CD4-positive, alpha-beta T cell treated with Interferon gamma for 1 hour (primary cell): Measurements from ENCODE around the gene CALML6.

Experiments used
- DNase-seq: peaks from one replicate; pipeline ENCODE4 v3.0.0-alpha.2; 2020

CALML6 gene

GRCh38 chr1:1892763-1893120 is 22.3 kb upstream of the CALML6 start:
- DNase-seq = no peak

DNA sequence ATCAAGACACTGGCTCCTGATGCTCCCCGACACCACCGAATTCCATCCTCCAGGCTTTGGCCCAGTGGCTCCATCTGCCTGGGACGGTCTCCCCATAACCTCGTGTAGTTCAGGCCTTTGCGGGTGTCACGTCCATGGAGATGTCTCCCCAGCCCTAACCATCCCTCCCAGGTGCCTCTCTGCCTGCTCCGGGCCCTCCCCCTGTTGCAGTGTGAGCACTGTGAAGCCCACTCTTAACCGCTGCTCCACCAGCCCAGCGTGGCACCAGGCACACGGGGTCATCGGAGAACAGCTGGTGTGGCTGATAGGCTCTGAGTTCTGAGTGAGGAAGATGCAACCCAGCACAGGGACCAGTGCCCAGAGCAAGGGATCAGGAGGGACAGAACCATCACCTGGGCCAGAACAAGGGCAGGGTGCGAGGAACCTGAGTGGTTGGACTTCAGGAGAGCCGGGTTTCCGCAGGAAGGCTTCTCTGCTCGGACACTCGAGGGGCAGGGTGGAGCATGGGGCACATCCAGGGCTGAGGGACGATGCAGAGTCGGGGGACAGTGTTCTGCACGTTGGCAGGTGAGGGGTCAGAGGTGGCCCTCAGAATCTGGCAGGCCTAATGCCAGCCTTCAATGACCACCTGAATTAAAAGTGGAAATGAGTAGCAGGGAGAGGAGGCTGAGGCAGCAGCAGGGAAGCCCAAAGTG is 21.6 kb upstream of the CALML6 start:
- DNase-seq = no peak

DNA sequence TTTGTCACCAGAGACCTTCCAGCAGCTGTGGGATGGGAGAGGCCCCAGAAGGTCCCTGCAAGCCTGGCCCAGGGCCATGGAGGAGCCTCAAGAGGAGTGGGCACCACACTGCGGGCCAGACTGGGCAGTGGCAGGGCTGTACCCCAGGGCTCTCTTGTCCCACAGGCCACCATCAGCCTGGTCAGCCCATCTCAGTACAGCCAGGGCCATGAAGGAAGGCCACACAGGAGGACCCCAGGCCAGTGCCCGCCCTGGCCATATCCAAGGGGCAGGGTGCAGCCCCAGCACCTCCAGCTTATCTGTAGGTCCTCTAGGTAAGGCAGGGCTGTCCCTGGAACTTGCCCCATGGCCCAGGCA is 21.1 kb upstream of the CALML6 start:
- DNase-seq = no peak

GRCh38 chr1:1894354-1895059 is 20.6 kb upstream of the CALML6 start:
- DNase-seq = no peak

DNA sequence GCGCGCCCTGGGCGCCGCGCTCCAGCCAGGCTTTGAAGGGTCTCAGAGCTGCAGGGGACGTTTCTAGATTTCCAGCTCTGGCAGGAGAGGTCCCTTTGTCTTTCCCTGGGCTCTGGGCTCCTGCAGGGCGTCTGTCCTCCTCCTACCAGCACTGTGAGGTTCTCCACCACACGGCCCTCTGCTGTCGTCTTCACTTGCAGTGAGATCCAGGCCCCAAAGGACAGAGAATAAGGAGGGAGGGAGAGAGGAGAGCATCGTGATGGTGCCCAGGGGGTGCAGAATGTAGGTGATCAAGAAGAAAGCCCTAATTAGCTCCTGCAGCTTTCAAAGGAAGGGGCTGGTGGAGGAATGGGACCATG is 20.0 kb upstream of the CALML6 start:
- DNase-seq = no peak

DNA sequence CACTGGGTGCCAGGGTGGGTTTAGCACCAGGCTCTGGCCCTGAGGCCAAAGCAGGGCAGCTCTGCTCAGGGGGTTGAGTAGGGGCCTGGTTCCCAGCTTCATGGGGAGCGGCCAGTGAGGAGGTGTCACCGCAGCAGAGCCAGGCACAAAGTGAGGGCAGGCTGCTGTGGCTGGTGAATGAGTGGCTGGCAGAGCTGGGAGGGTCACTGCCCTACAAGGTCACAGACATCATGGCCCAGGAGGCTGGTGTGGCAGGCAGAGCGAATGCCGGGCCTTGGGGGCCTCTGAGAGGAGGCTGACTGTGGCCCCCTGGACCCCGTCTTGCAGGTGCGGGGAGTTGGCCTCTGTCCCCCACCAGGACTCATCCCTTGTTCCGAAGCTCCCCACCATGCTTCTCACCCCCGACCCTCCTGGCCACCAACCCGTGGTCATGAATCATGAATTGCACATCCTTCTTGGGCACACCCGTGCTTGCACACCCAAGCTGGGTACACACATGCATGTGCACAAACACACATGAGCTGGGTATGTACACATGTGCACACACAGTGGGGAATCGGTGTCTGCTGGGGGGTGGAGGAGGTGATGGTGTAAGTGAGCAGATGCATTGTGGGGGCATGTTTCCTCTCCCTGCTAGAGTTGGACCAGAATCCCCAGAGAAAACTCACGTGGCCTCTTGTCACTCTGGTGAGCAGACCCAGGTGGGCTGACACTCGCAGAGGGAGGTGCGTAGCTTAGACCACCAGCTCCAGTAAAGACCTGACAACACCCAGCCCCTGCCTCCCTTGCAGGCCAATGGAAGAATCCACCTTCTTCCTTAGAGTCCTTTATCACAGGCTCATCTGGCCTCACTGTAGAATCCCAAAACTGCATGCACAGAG is 19.4 kb upstream of the CALML6 start:
- no peak for DNase-seq

- no peak for DNase-seq
Measured at GRCh38 chr1:1898246-1898933, 16.7 kb upstream of the CALML6 start.

- peak; percentile 20 for DNase-seq
Measured at GRCh38 chr1:1899266-1899966, 15.6 kb upstream of the CALML6 start.

DNA sequence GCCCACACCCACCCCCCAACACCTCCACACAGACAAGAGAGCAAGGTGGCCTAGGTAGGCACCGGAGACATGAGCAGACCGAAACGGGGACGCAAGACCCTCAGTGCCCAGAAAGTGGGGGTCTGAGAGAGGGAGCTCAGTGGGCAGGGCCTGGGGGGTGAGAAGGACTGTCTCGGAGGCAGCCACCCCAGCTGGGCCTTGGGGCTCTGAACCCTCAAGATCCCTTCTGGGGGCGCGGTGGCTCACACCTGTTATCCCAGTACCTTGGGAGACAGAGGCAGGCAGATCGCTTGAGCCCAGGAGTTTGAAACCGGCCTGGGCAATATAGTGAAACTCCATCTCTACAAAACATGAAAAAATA is 15.1 kb upstream of the CALML6 start:
- DNase-seq = no peak

DNA sequence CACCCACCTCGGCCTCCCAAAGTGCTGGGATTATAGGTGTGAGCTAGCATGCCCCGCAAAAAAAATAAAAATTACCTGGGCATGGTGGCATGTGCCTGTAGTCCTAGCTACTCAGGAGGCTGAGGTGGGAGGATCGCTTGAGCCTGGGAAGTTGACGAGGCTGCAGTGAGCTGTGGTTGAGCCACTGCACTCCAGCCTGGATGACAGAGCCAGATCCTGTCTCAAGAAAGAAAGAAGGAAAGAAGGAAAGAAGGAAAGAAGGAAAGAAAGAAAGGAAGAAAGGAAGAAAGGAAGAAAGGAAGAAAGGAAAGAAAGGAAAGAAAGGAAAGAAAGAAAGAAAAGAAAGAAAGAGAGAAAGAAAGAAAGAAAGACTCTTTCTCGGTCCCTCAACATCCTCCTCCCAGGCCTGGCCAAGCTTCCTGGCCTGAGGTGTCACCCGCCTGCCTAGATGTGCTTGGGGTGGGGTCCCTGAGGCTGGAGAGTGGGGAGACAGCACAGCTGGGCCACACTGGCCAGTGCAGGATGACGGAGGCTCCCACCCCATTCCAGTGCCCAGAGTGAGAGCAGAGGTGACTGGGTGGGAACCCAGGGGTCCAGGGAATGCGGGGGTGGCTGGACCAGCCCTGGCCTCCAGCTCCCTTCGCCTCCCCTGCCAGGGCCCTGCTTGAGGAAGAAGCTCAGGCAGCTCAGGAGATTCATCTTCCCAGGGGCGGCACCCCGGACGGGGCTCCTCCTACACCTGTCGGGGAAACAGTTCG is 14.0 kb upstream of the CALML6 start:
- DNase-seq = no peak

DNA sequence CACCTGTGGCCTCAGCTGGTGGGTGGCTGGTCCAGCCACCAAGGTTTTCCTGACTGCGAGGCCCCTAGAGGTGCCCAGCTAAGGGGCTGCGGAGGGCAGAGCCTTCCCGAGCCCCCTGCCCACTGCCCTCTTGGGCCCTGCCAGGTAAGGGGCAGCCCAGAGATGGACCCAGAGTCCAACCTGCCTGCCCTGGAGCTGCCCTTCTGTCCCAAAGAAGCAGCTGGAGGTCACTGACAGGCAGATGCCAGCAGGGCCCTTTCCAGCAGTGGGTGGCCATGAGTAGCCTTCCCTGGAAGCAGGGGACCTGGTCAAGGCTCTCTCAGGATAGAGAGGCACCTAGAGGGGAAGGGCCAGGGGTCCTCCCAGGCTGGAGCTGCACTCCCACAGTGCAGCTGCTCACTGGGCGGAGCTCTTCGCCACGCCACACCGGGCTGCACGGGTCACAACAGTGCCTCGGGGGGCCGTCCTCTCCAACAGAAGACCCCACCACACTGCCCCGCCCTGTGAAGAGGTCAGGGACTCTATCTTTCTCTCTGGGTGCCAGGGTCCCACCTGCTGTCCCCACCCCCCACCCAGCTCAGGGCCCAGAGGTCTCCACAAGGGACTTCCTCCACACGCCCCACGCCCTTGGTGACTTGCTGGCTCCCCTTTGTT is 13.3 kb upstream of the CALML6 start:
- no peak for DNase-seq

GRCh38 chr1:1903224-1903623 is 11.8 kb upstream of the CALML6 start:
- DNase-seq = no peak

GRCh38 chr1:1906185-1907097 is 8.6 kb upstream of the CALML6 start:
- peak; percentile 76 for DNase-seq

GRCh38 chr1:1907098-1907736 is 7.8 kb upstream of the CALML6 start:
- peak; percentile 23 for DNase-seq

GRCh38 chr1:1908506-1908791 is 6.6 kb upstream of the CALML6 start:
- no peak for DNase-seq

DNA sequence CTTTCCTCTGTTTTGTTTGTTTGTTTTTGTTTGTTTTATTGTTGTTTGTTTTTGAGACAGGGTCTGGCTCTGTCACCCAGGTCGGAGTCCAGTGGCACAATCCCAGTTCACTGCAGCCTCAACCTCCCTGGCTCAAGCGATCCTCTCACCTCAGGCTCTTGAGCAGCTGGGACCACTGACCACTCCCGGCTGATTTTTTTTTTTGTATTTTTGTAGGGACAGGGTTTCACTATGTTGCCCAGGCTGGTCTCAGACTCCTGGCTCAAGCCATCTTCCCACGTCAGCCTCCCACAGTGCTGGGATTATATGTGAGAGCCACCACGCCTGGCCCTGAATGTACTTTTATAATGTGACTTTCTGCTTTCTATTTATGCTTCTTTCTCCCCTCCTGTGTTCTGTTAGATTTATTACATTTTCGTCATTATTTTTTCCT is 5.0 kb upstream of the CALML6 start:
- no peak for DNase-seq

DNA sequence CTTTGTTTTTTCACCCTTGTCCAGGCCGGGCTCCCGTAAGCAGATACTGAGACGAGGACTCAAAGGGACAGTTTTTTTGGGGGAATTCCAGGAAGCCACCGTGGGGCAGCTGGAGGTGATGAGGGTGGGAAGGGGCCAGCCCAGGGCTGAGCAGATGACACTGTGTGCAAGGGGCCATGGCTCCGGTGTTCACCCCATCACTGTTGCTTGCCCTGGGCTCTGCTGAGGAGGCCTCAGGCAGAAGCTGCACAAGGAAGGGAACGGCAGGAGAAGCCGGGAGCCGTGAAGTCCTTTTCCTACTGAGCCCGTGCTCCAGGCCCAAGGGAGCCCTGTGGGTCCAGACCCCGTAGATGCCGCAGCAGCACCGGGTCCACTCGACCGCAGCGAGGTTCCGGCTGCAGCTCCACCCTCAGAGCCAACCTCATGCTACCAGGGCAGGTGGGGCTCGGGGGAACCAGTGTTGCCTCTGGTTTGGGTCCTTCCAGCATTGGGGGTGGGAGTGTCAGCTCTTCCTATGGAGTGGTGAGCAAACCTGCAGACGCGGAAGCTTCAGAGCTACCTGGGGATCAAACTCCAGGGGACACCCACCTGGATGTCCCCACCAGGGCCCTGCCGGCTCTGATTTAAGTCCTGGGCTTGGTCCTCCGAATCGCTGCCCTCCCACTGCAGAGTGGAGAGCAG is 4.3 kb upstream of the CALML6 start:
- DNase-seq = no peak

DNA sequence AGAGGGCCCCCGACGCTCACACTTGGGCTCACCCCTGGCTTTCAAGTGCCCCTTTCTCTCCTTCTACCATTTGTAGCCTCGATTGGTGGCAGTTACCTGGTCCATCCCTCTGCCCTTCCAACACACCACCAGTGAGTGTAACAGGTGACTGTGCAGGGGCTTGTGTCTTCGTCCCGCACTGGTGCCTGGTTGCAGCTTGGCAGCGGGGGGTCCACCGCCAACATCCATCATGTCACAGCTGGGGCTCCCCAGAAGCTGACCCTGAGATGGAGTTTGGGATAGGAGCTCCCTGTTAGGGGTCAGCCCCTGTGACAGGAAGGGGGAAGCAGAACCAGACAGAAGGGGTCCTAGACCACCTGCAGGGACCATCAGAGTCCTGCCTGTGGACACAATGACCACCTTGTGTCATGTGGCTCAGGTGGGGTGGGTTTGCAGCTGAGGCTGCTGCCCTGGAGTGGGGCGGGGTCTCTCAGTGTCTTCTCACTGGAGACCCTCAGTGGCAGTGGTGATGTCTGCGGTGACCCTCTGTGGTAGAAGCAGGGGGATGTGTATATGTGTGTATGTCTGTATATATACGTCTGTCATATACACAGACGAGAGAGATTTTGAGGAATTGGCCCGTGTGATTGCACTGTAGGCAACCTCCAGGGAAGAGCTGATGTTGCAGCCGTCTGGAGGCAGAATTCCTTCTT is 3.6 kb upstream of the CALML6 start:
- DNase-seq = no peak
